GM12865 (cell line): Measurements from ENCODE around the gene TOX2.

Experiments used
- DNase-seq: peaks from one replicate; pipeline ENCODE4 v3.0.0; 2010; ENCODE audit warnings: low read depth
- H3K4me3 ChIP-seq: 2 replicates; pipeline ENCODE4 v1.5.1; 2011; ENCODE audit warnings: mild to moderate bottlenecking, low read depth, low read length, control low read depth
- TF ChIP-seq, protein P1 (sequence below): IDR thresholded peaks from 2 replicates; pipeline ENCODE4 v1.5.1; 2011; ENCODE audit warnings: low read length, control low read depth, low read depth, inconsistent platforms; ENCODE audit not compliant: insufficient read depth; ENCODE audit errors: missing control alignments

TOX2 gene

DNA sequence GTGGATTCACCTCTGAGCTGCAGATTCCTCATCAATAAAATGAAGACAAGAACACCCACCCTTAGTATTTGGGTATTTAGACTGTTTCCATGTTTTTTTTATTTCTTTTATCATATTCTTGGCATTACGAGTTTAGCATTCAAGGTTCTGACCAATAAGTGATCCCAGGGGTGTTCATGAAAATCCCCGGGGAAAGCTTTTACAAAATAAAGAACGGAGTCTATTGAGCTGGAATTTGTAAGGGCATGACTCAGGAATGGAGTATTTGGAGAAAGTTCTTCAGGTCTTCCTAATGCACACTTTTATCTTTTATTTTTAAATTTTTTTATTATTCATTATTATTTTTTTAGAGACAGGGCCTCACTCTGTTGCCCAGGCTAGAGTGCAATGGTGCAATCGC is 19.4 kb upstream of the TOX2 start:
- H3K4me3 ChIP-seq: no peak overlapping the region
- TF ChIP-seq, protein P1, sequence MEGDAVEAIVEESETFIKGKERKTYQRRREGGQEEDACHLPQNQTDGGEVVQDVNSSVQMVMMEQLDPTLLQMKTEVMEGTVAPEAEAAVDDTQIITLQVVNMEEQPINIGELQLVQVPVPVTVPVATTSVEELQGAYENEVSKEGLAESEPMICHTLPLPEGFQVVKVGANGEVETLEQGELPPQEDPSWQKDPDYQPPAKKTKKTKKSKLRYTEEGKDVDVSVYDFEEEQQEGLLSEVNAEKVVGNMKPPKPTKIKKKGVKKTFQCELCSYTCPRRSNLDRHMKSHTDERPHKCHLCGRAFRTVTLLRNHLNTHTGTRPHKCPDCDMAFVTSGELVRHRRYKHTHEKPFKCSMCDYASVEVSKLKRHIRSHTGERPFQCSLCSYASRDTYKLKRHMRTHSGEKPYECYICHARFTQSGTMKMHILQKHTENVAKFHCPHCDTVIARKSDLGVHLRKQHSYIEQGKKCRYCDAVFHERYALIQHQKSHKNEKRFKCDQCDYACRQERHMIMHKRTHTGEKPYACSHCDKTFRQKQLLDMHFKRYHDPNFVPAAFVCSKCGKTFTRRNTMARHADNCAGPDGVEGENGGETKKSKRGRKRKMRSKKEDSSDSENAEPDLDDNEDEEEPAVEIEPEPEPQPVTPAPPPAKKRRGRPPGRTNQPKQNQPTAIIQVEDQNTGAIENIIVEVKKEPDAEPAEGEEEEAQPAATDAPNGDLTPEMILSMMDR: no peak

DNA sequence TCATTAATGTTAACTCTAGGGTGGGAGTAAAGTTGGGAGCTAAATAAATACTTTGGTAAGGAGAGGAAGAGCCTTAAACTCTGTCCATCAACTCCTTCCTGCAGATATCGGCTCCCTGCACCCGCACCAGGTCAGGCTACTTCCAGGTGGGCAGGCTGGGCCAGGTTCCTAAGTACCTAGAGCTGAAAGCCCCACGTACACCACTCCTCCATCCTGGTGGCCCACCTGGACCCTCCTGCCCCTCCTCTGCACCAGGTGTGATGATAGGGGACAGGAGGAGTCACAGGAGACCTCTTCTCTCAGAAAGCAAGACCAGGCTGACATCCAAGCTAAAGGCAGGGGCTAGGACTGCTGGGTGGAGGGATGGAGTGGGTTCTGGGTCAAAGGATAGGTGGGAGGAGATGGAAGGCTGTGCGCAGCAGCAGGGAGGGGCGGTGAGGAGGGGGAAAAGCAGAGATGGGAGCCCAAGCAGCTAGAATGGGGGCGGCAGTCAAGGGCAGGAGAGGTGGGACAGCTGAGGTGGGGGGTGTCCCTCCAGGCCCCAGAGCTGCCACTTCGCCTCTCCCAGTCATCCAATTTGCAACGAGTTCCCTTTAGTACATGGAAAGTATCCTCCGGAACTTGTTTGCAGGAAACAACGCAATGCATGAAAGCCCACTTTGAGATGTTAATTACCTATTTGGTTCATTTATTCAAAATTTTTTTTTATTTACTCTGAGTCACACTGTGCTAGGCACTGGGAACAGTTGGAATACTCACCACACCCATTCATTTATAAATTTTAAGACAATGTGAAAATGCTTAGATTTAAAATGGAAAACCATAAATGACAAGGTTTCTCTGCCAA is 15.2 kb upstream of the TOX2 start:
- TF ChIP-seq, protein P1: no peak
- no peak overlapping the region for H3K4me3 ChIP-seq
- no peak for DNase-seq

More for the DNA sequence above, 19.4 kb upstream of the TOX2 start:
- no peak for DNase-seq

DNA sequence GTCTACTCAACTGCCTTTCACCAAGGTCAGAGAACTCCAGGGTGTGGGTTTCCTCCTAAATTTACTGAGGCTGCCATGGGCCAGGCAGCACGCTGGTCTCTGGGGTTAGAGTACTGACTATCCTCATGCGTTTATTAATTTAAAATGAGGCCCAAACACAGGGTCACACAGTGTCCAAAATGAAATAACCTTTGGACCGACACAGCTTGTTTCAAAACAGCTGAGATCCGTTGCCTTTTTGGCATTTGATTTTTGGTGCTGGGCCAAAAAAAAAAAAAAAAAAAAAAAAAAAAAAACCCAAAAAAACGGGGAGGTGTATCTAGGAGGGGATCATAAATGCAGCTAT is 14.6 kb upstream of the TOX2 start:
- TF ChIP-seq, protein P1: no peak
- no peak for DNase-seq
- no peak overlapping the region for H3K4me3 ChIP-seq

DNA sequence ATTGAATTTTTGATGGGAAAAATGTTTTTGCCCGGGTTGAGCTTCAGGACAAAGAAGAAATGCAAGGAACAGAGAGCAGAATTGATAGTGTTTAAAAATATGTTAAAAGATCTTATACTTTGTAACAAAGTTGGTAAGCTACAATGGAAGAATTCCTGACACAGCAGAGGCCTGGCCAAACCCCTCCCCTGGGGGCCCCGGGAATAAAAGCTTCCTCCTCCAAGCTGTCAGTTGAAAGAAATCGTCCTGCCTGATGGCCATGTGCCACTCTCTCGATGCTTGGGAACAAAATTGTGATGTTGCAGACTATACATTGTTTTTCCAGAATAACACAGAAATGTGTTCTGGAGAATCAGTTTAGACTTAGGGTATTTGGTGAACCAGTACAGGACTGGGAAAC is 14.2 kb upstream of the TOX2 start:
- TF ChIP-seq, protein P1: no peak
- H3K4me3 ChIP-seq: no peak overlapping the region
- DNase-seq: no peak

DNA sequence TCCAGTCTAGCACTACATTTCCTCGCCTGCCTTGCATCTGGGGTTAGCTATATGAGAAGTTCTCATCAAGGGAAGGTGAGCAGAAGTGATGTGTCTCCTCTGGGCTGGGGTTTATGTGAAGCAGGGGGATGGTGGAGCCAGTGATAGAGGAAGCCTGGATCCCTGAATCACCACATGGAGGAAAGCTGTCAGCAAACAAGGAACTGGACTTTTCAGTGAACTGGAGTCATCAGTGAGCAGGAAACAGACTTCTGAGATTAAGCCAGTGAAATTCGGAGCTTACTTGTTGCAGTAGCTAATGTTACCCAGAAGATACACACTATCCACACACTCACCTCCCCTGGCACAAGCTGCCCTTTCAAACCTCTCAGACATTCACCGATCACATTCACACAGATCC is 13.4 kb upstream of the TOX2 start:
- no peak overlapping the region for H3K4me3 ChIP-seq
- TF ChIP-seq, protein P1: no peak
- DNase-seq: no peak

DNA sequence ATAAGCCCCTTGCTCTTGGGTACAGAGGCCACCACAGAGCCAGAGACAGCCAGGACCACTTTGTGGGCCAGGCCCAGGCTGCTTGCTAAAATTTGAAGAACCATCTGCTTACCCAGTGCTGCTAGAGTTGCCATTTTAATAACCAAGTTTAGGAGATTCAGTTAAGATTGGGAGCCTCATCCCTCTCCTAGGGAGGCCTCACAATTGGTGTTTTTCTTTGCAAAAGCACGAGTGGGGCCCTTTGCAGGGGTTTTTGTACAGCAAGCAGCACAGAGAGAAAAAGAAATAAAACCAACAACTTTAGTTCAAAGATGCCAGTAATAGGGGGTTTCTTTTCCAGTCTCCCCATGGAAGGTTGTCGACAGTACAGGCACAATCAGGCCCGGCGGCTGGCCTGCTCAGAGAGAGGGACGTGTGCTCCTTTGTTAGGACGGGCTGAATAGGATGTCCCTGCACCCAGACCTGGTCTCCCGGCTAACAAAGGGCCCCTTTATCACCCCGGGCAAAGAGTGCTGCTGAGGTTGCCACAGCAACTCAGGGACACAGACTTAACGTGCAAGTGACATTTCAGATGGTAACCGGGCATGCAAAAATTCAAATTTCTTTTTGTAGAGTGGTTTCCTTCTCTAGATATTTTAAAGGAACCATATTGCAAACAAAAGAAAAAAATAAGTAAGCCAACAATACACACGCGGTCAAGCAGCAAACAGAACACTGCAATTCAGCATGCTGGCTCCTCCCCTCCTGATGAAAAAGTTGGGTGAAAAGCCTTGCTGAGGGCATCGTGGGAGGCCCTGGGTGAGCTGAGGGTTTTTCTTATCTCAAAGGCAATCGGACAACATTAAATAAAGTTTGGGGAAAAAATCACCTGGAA is 10.5 kb upstream of the TOX2 start:
- DNase-seq: no peak
- no peak overlapping the region for H3K4me3 ChIP-seq
- TF ChIP-seq, protein P1: no peak
